ENCODE measurements around the gene PRELID2. TPM values are rescaled to one million over a fixed set of nuclear protein-coding genes. Genes with fewer than 3 reads are reported as not detected.
A peak's percentile ranks its signal among the peaks of the same experiment; 100 is the strongest.

Gene PRELID2
- total and polyA plus RNA-seq, 2 donors (not counting 3 experiments of a cell fraction or from before 2014, with no cell fraction given): 3.2 to 16.4 TPM

DNA sequence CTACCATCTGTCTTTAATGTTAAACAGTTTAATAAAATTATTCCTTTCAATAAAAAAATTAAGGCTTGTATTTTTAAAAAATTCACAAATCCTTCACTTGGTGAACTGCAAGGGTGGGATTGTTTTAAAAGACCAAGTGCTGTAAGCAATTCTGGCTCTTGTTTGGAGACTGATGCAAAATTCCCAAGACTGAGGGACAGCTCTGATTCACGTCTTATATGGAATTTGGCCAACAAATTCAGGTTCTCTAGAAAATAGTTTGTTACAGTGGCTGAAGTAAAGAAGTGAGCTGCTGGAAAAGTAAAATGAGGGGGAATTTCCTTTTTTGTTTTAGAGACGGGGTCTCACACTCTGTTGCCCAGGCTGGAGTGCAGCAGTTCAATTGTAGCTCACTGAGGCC, 58.3 kb downstream of the PRELID2 start:
- intact Hi-C loops (cut with micrococcal nuclease): no loop called here
- H3K4me2 ChIP-seq (ENCODE audit: insufficient read depth, low read length): no peak overlapping the region
- H2AFZ ChIP-seq (ENCODE audit: low read depth, low read length): no peak overlapping the region
- no peaks in the 10 kb centered on the region for H4K20me1 ChIP-seq (replicated peaks; ENCODE audit: control insufficient read depth, extremely low read depth, insufficient read depth, low read length)
- H3K9me1 ChIP-seq (replicated peaks; ENCODE audit: control insufficient read depth, extremely low read depth, insufficient read depth, low read length): no peaks in the 10 kb centered on the region
- ChIA-PET CTCF (interaction anchor here (1.3 to 2.4 kb wide), 4 partner anchors 16 to 79 kb away, joined by 3 to 8 read pairs (median 6); no protein-coding TSS in a partner anchor), POLR2A (no interaction called here)
- DNase-seq (ENCODE audit: low read depth, low spot score) (no peak), FAIRE-seq (peak; percentile 37)
- no peaks in the 10 kb centered on the region for H3K27me3 ChIP-seq (ENCODE audit: control insufficient read depth in 2 of 2, insufficient read depth in 2 of 2, low read length in 2 of 2)
- BruUV-seq (replicated peaks): no TSS peak
- H3K79me2 ChIP-seq (ENCODE audit: control insufficient read depth, insufficient read depth, low read length): no peaks in the 10 kb centered on the region
- no peaks in the 10 kb centered on the region for H3K36me3 ChIP-seq (ENCODE audit: control insufficient read depth in 2 of 2, extremely low read depth in 1 of 2, insufficient read depth in 2 of 2, low read length in 2 of 2)
- peaks cover 15% of the 10 kb centered on the region for H3K4me1 ChIP-seq (ENCODE audit: control insufficient read depth, extremely low read depth, insufficient read depth, low read length)
- no peak overlapping the region for H3K4me3 ChIP-seq (replicated peaks in 1 of 3; ENCODE audit: insufficient read depth in 1 of 3, low read depth in 1 of 3, low read length in 3 of 3)
- TF ChIP-seq CTCF (IDR thresholded peaks at IDR 0.05; ENCODE audit: extremely low read depth in 1 of 2, insufficient read depth in 1 of 2, low read depth in 1 of 2, low read length in 2 of 2): no peak
- dilution Hi-C loops (cut with MboI; ENCODE audit: extremely low pct_ligation_motif_present, low sequenced_read_pairs): no loop called here
- no peak overlapping the region for H3K9ac ChIP-seq (replicated peaks; ENCODE audit: extremely low read depth, insufficient read depth, low read length)
- no peak overlapping the region for H3K27ac ChIP-seq (ENCODE audit: insufficient read depth, low read depth, low read length)
- H3K9me3 ChIP-seq (replicated peaks; ENCODE audit: control insufficient read depth, insufficient read depth, low read length): no peaks in the 10 kb centered on the region

DNA sequence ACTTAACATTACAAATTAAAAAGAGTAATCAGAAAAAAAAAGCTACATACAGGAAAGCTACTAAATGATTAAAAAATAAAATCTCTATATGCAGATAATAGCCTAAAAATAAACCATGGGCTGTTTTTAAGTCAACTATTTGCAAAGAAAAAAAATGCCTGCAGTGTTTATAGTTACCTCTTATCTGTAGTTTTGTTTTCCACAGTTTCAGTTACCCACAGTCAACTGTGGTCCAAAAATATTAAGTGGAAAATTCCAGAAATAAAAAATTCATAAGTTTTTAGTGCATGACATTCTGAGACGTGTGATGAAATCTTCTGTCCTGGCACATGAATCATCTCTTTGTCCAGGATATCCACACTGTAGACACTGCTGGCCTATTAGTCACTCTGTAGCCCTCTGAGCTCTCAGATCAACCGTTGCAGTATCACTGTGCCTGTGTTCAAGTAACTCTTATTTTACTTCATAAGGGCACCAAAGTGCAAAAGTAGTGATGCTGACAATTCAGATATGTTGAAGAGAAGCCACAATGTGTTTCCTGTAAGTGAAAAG, 59.2 kb downstream of the PRELID2 start:
- no peak overlapping the region for H3K9ac ChIP-seq (replicated peaks; ENCODE audit: extremely low read depth, insufficient read depth, low read length)
- dilution Hi-C loops (cut with MboI; ENCODE audit: extremely low pct_ligation_motif_present, low sequenced_read_pairs): no loop called here
- H2AFZ ChIP-seq (ENCODE audit: low read depth, low read length): no peak overlapping the region
- peaks cover 13% of the 10 kb centered on the region for H3K4me1 ChIP-seq (ENCODE audit: control insufficient read depth, extremely low read depth, insufficient read depth, low read length)
- no TSS peak for BruUV-seq (replicated peaks)
- intact Hi-C loops (cut with micrococcal nuclease): no loop called here
- H3K9me3 ChIP-seq (replicated peaks; ENCODE audit: control insufficient read depth, insufficient read depth, low read length): no peaks in the 10 kb centered on the region
- no peak overlapping the region for H3K27ac ChIP-seq (ENCODE audit: insufficient read depth, low read depth, low read length)
- no peaks in the 10 kb centered on the region for H4K20me1 ChIP-seq (replicated peaks; ENCODE audit: control insufficient read depth, extremely low read depth, insufficient read depth, low read length)
- H3K27me3 ChIP-seq (ENCODE audit: control insufficient read depth in 2 of 2, insufficient read depth in 2 of 2, low read length in 2 of 2): no peaks in the 10 kb centered on the region
- CTCF ChIA-PET: interaction anchor here (0.6 to 2.4 kb wide), 8 partner anchors 10 to 94 kb away, joined by 3 to 8 read pairs (median 4); no protein-coding TSS in a partner anchor
- TF ChIP-seq FOS (IDR thresholded peaks at IDR 0.05; ENCODE audit: borderline replicate concordance, insufficient read depth, low read length): peak; percentile 81
- TF ChIP-seq MYC (IDR thresholded peaks at IDR 0.05; ENCODE audit: low read depth, low read length): no peak
- no peak for TF ChIP-seq GATA2 (IDR thresholded peaks at IDR 0.05; ENCODE audit: insufficient read depth, insufficient read length, low read depth, low read length)
- no peak for TF ChIP-seq POLR2AphosphoS5 (IDR thresholded peaks at IDR 0.05; ENCODE audit: insufficient read depth, low read depth, low read length)
- TF ChIP-seq POLR2A (IDR thresholded peaks at IDR 0.05; ENCODE audit: low read depth, low read length): no peak
- no peak for TF ChIP-seq MAX (IDR thresholded peaks at IDR 0.05; ENCODE audit: insufficient read depth, insufficient read length)
- no peak for TF ChIP-seq EZH2 (IDR thresholded peaks at IDR 0.05; ENCODE audit: borderline replicate concordance, low read depth, low read length, severe bottlenecking)
- TF ChIP-seq JUN (IDR thresholded peaks at IDR 0.05; ENCODE audit: borderline replicate concordance, insufficient read depth, insufficient read length, low read depth): peak; percentile 31
- no peak for TF ChIP-seq CTCF (IDR thresholded peaks at IDR 0.05; ENCODE audit: extremely low read depth in 1 of 2, insufficient read depth in 1 of 2, low read depth in 1 of 2, low read length in 2 of 2)
- peak; percentile 66 for DNase-seq (ENCODE audit: low read depth, low spot score)
- H3K4me3 ChIP-seq (replicated peaks in 1 of 3; ENCODE audit: insufficient read depth in 1 of 3, low read depth in 1 of 3, low read length in 3 of 3): no peak overlapping the region
- FAIRE-seq: peak; percentile 87
- H3K9me1 ChIP-seq (replicated peaks; ENCODE audit: control insufficient read depth, extremely low read depth, insufficient read depth, low read length): no peaks in the 10 kb centered on the region
- no peaks in the 10 kb centered on the region for H3K36me3 ChIP-seq (ENCODE audit: control insufficient read depth in 2 of 2, extremely low read depth in 1 of 2, insufficient read depth in 2 of 2, low read length in 2 of 2)
- no peaks in the 10 kb centered on the region for H3K79me2 ChIP-seq (ENCODE audit: control insufficient read depth, insufficient read depth, low read length)
- POLR2A ChIA-PET: no interaction called here
- H3K4me2 ChIP-seq (ENCODE audit: insufficient read depth, low read length): no peak overlapping the region
